Tibial nerve (tissue), 4 donors: ENCODE results near the gene DSTYK.

ENCODE experiments used
- EP300 ChIP-seq, 2 donors: sonication (generic); formaldehyde crosslinking; IDR thresholded peaks; one replicate each; pipeline ENCODE4 v1.6.1; 2017; ENCODE audit warnings: antibody characterized with exemption in 2 of 2, mild to moderate bottlenecking in 1 of 2
- TF ChIP-seq, protein P1 (sequence below), 5 experiments: fragments of 200-600 bp in 3 of 5; fragments of 450-650 bp in 2 of 5; sonication (generic) in 3 of 5; IDR thresholded peaks; one replicate each; pipeline ENCODE4 v1.5.1; 2016 to 2019; ENCODE audit warnings: antibody characterized with exemption in 5 of 5, mild to moderate bottlenecking in 3 of 5, moderate library complexity in 2 of 5

DNA sequence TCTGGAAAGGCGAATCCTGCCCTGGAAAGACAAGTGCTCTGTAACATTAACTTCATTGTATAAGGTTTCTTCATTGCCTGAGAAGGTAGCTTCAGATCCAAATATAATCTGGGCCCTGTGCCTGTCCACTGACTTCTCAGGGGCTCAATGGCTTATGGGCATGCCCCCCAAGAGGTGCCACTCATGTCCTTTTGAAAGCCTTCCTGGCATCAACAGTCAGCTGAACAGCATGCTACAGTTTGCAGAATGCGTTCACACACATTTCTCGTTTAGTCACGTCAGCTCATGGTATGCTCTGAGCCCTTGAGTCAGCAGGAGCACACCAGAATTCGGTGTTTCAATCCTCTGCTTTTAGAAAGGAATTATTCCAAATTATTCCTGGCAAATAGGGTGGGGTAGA, 40.1 kb upstream of the DSTYK start:
- TF ChIP-seq, protein P1, sequence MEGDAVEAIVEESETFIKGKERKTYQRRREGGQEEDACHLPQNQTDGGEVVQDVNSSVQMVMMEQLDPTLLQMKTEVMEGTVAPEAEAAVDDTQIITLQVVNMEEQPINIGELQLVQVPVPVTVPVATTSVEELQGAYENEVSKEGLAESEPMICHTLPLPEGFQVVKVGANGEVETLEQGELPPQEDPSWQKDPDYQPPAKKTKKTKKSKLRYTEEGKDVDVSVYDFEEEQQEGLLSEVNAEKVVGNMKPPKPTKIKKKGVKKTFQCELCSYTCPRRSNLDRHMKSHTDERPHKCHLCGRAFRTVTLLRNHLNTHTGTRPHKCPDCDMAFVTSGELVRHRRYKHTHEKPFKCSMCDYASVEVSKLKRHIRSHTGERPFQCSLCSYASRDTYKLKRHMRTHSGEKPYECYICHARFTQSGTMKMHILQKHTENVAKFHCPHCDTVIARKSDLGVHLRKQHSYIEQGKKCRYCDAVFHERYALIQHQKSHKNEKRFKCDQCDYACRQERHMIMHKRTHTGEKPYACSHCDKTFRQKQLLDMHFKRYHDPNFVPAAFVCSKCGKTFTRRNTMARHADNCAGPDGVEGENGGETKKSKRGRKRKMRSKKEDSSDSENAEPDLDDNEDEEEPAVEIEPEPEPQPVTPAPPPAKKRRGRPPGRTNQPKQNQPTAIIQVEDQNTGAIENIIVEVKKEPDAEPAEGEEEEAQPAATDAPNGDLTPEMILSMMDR (IDR thresholded peaks at IDR 0.05): no peak
- TF ChIP-seq EP300 (IDR thresholded peaks at IDR 0.05): no peak
